H1 (cell line): ENCODE measurements around the gene ARL11. TPM values are rescaled to one million over a fixed set of nuclear protein-coding genes. Genes with fewer than 3 reads are reported as not detected.

Experiments
- CTCF ChIA-PET: fragments of 300-600 bp; sonication (Branson Sonifier 250); formaldehyde crosslinking; loops from one replicate; lab custom pipeline; 2021; ENCODE audit not compliant: partially characterized antibody; lab: Charles Lee
- POLR2A ChIA-PET: fragments of 300-600 bp; sonication (Branson Sonifier 250); formaldehyde crosslinking; loops from one replicate; lab custom pipeline; 2021; ENCODE audit warnings: inconsistent platforms; ENCODE audit not compliant: partially characterized antibody; lab: Charles Lee
- DNase-seq, 2 experiments: peaks; one replicate each; pipeline versions ENCODE4 v3.0.0 to v3.0.0-alpha.2; 2010 to 2022; ENCODE audit warnings: low spot score in 2 of 2, low read depth in 1 of 2, mixed read lengths in 1 of 2
- FAIRE-seq: peaks from 2 replicates; lab custom pipeline; 2011; peaks lifted over from hg19 to GRCh38; lab: Jason Lieb, UNC
- H2AFZ ChIP-seq: 2 replicates; pipeline ENCODE4 v1.8.1; 2012; ENCODE audit warnings: low read length, inconsistent platforms
- H2AK5ac ChIP-seq: 2 replicates; pipeline ENCODE4 v1.6.1; 2013; ENCODE audit warnings: low read depth, low read length
- H2BK120ac ChIP-seq: replicated peaks from 2 replicates; pipeline ENCODE3; 2013; ENCODE audit warnings: low read depth, low read length, inconsistent platforms
- H2BK12ac ChIP-seq: 2 replicates; pipeline ENCODE4 v1.6.1; 2013; ENCODE audit warnings: low read depth, low read length
- H2BK15ac ChIP-seq: 2 replicates; pipeline ENCODE4 v1.6.1; 2013; ENCODE audit warnings: low read length
- H2BK20ac ChIP-seq: 2 replicates; pipeline ENCODE4 v1.6.1; 2013; ENCODE audit warnings: low read length
- H2BK5ac ChIP-seq: 2 replicates; pipeline ENCODE4 v1.6.1; 2013; ENCODE audit warnings: low read depth, low read length
- H3K14ac ChIP-seq: 2 replicates; pipeline ENCODE4 v1.6.1; 2013; ENCODE audit warnings: inconsistent platforms; ENCODE audit not compliant: insufficient read length
- H3K18ac ChIP-seq: 2 replicates; pipeline ENCODE4 v1.6.1; 2013; ENCODE audit warnings: low read length; ENCODE audit errors: extremely low read depth
- H3K23ac ChIP-seq: 2 replicates; pipeline ENCODE4 v1.6.1; 2013; ENCODE audit warnings: inconsistent platforms; ENCODE audit not compliant: insufficient read length
- H3K23me2 ChIP-seq: 2 replicates; pipeline ENCODE4 v1.6.1; 2013; ENCODE audit warnings: low read depth, low read length
- H3K27ac ChIP-seq: 2 replicates; pipeline ENCODE4 v1.6.1; 2011; ENCODE audit warnings: low read depth, low read length, inconsistent platforms
- H3K27me3 ChIP-seq, 4 experiments: replicated peaks in 1 of 4; 1 replicate in 1 of 4; 2 replicates in 3 of 4; pipeline versions ENCODE4 v1.6.1 to v1.8.1; 2011 to 2013; ENCODE audit warnings: low read length in 3 of 4, mild to moderate bottlenecking in 3 of 4, inconsistent platforms in 2 of 4, mixed read lengths in 2 of 4, moderate library complexity in 1 of 4; ENCODE audit not compliant: control insufficient read depth in 3 of 4, insufficient read depth in 3 of 4; ENCODE audit errors: extremely low read depth in 1 of 4
- H3K36me3 ChIP-seq, 4 experiments: 2 replicates each; pipeline versions ENCODE4 v1.6.1 to v1.8.1; 2011 to 2013; ENCODE audit warnings: mild to moderate bottlenecking in 4 of 4, low read length in 3 of 4, moderate library complexity in 2 of 4, control low read depth in 1 of 4, inconsistent platforms in 1 of 4; ENCODE audit not compliant: insufficient read depth in 4 of 4, control insufficient read depth in 2 of 4
- H3K4ac ChIP-seq: replicated peaks from 2 replicates; pipeline ENCODE3; 2013; ENCODE audit warnings: low read length, low read depth, mixed read lengths, inconsistent platforms; ENCODE audit not compliant: insufficient read length
- H3K4me1 ChIP-seq, 4 experiments: replicated peaks in 1 of 4; 1 replicate in 1 of 4; 2 replicates in 3 of 4; pipeline versions ENCODE4 v1.6.1 to v1.8.1; 2011 to 2013; ENCODE audit warnings: low read length in 3 of 4, inconsistent platforms in 2 of 4, mixed read lengths in 1 of 4; ENCODE audit not compliant: insufficient read depth in 4 of 4, control insufficient read depth in 3 of 4
- H3K4me2 ChIP-seq, 2 experiments: 2 replicates each; pipeline versions ENCODE4 v1.6.1 to v1.8.1; 2011 to 2013; ENCODE audit warnings: low read depth in 2 of 2, low read length in 2 of 2, control low read depth in 1 of 2, inconsistent platforms in 1 of 2, mild to moderate bottlenecking in 1 of 2; ENCODE audit not compliant: insufficient read depth in 1 of 2
- H3K4me3 ChIP-seq, 4 experiments: fragments of 200-600, 300-600 bp in 1 of 4; sonication (generic), shearing (Covaris generic), sonication (Bioruptor Twin) in 1 of 4; 2 replicates each; pipeline versions ENCODE4 v1.5.1 to v1.8.1; 2011 to 2016; ENCODE audit warnings: low read length in 4 of 4, low read depth in 3 of 4, control low read depth in 2 of 4, inconsistent platforms in 2 of 4, mild to moderate bottlenecking in 2 of 4, mixed read lengths in 1 of 4, moderate library complexity in 1 of 4; ENCODE audit not compliant: insufficient read depth in 2 of 4; ENCODE audit errors: extremely low read depth in 1 of 4
- H3K56ac ChIP-seq: replicated peaks from 2 replicates; pipeline ENCODE3; 2013; ENCODE audit warnings: low read depth, mild to moderate bottlenecking, mixed read lengths, low read length, inconsistent platforms; ENCODE audit not compliant: insufficient read length
- H3K79me1 ChIP-seq: 2 replicates; pipeline ENCODE4 v1.6.1; 2013; ENCODE audit warnings: low read depth, low read length, control low read depth
- H3K79me2 ChIP-seq, 2 experiments: 2 replicates each; pipeline versions ENCODE4 v1.6.1 to v1.8.1; 2012 to 2013; ENCODE audit warnings: low read length in 2 of 2, mild to moderate bottlenecking in 2 of 2, inconsistent platforms in 1 of 2; ENCODE audit not compliant: insufficient read depth in 2 of 2, control insufficient read depth in 1 of 2
- H3K9ac ChIP-seq, 4 experiments: replicated peaks in 1 of 4; 1 replicate in 1 of 4; 2 replicates in 3 of 4; pipeline versions ENCODE4 v1.6.1 to v1.8.1; 2011 to 2013; ENCODE audit warnings: low read depth in 3 of 4, low read length in 3 of 4, control low read depth in 2 of 4, mild to moderate bottlenecking in 2 of 4, moderate library complexity in 2 of 4, inconsistent platforms in 1 of 4; ENCODE audit errors: extremely low read depth in 1 of 4
- H3K9me3 ChIP-seq, 2 experiments: 2 replicates each; pipeline versions ENCODE4 v1.6.1 to v1.8.1; 2012 to 2013; ENCODE audit warnings: mild to moderate bottlenecking in 2 of 2, moderate library complexity in 2 of 2, control low read depth in 1 of 2, inconsistent platforms in 1 of 2, low read depth in 1 of 2, low read length in 1 of 2, mixed read lengths in 1 of 2; ENCODE audit not compliant: insufficient read depth in 2 of 2
- H4K20me1 ChIP-seq, 2 experiments: replicated peaks in 1 of 2; 2 replicates each; pipeline versions ENCODE3 to v1.8.1; 2011 to 2013; ENCODE audit warnings: inconsistent platforms in 2 of 2, low read length in 2 of 2, mild to moderate bottlenecking in 1 of 2; ENCODE audit not compliant: insufficient read depth in 2 of 2, control insufficient read depth in 1 of 2
- H4K5ac ChIP-seq: 2 replicates; pipeline ENCODE4 v1.6.1; 2013; ENCODE audit warnings: low read length, low read depth, mixed read lengths, inconsistent platforms; ENCODE audit not compliant: insufficient read length
- H4K8ac ChIP-seq: 2 replicates; pipeline ENCODE4 v1.8.0; 2013; ENCODE audit warnings: mild to moderate bottlenecking, moderate library complexity, low read length, inconsistent platforms; ENCODE audit not compliant: insufficient read depth; ENCODE audit errors: extremely low read depth
- H4K91ac ChIP-seq: replicated peaks from 2 replicates; pipeline ENCODE3; 2013; ENCODE audit warnings: low read length, mixed read lengths, inconsistent platforms; ENCODE audit not compliant: insufficient read length
- CBX8 ChIP-seq: fragments of 300-800, 300-1000 bp; sonication (generic); IDR thresholded peaks from 2 replicates; pipeline ENCODE4 v1.7.1; 2016; ENCODE audit warnings: low read depth, low read length, borderline replicate concordance
- CHD1 ChIP-seq: IDR thresholded peaks from 2 replicates; pipeline ENCODE4 v1.6.1; 2012; ENCODE audit warnings: low read depth, low read length, improper control_type of control experiment
- CTCF ChIP-seq, 3 experiments: IDR thresholded peaks; 1 replicate in 2 of 3; 2 replicates in 1 of 3; pipeline versions ENCODE4 v1.5.1 to v1.6.1; 2011; ENCODE audit warnings: low read length in 3 of 3, mild to moderate bottlenecking in 3 of 3, inconsistent platforms in 2 of 3, low read depth in 1 of 3, moderate library complexity in 1 of 3; ENCODE audit not compliant: insufficient read depth in 1 of 3; ENCODE audit errors: control extremely low read depth in 1 of 3
- E2F6 ChIP-seq: IDR thresholded peaks from 2 replicates; pipeline ENCODE4 v1.6.1; 2012; ENCODE audit warnings: inconsistent platforms
- JUN ChIP-seq: IDR thresholded peaks from 2 replicates; pipeline ENCODE4 v1.6.1; 2011; ENCODE audit warnings: low read depth, mild to moderate bottlenecking, improper control_type of control experiment, low read length
- MAX ChIP-seq: IDR thresholded peaks from 2 replicates; pipeline ENCODE4 v1.6.1; 2012; ENCODE audit warnings: inconsistent platforms
- RBBP5 ChIP-seq: IDR thresholded peaks from 2 replicates; pipeline ENCODE4 v1.7.1; 2012; ENCODE audit warnings: low read depth, mild to moderate bottlenecking, inconsistent platforms, low read length, moderate library complexity, borderline replicate concordance
- RFX5 ChIP-seq: IDR thresholded peaks from 2 replicates; pipeline ENCODE4 v1.6.1; 2011; ENCODE audit warnings: low read depth, low read length, improper control_type of control experiment, borderline replicate concordance
- SAP30 ChIP-seq: fragments of 300-600 bp; sonication (generic); IDR thresholded peaks from 2 replicates; pipeline ENCODE4 v1.7.1; 2012; ENCODE audit warnings: low read length, moderate library complexity, mild to moderate bottlenecking, inconsistent platforms; ENCODE audit not compliant: insufficient read depth, insufficient replicate concordance
- SRF ChIP-seq: IDR thresholded peaks from 2 replicates; pipeline ENCODE4 v1.6.1; 2011; ENCODE audit warnings: mild to moderate bottlenecking, low read depth, low read length, moderate library complexity
- SUZ12 ChIP-seq: fragments of 200-600 bp; sonication (generic); IDR thresholded peaks from 2 replicates; pipeline ENCODE4 v1.6.1; 2012; ENCODE audit warnings: mild to moderate bottlenecking, inconsistent platforms, low read length, moderate library complexity, mixed read lengths
- WGBS, 2 experiments: shearing (Covaris generic) in 1 of 2; methylation state at CpG; one replicate each; pipeline versions ENCODE4 v1.1.6 to v1.1.7; 2013 to 2015; ENCODE audit warnings: low lambda C conversion rate in 2 of 2, mixed read lengths in 2 of 2, inconsistent platforms in 1 of 2, low coverage in 1 of 2, missing lambda C conversion rate in 1 of 2; ENCODE audit not compliant: insufficient replicate concordance in 2 of 2, insufficient coverage in 1 of 2, insufficient read length in 1 of 2; ENCODE audit errors: extremely low coverage in 1 of 2, missing lambda C conversion rate in 1 of 2; 5-methylcytosine and 5-hydroxymethylcytosine counted together
- polyA plus RNA-seq, 7 experiments: library from polyadenylated mRNA; depleted of rRNA in 3 of 7; stranded (reverse) in 5 of 7; unstranded in 2 of 7; fragments of >200 nt in 5 of 7; fragments of 200-250 nt in 2 of 7; gene quantifications; 1 replicate in 5 of 7; 2 replicates in 1 of 7; 4 replicates in 1 of 7; pipeline versions ENCODE4 v1.2.1 to v1.2.3, GENCODE V29; 2011 to 2013; ENCODE audit warnings: missing spikeins in 2 of 7, mixed read lengths in 2 of 7
- total RNA-seq: library from RNA; stranded (reverse); fragmentation: NEBNext Ultra II Directional; extraction: Animal tissue kit (Norgen Biotek cat#: 25700); gene quantifications from 2 replicates; pipeline ENCODE4 v1.2.1, GENCODE V29; 2021

Gene ARL11
- total and polyA plus RNA-seq, 2 of the 8 experiments (the other 6 are each of a cell fraction or from before 2014, with no cell fraction given), result 0.45 to 0.52 TPM

DNA sequence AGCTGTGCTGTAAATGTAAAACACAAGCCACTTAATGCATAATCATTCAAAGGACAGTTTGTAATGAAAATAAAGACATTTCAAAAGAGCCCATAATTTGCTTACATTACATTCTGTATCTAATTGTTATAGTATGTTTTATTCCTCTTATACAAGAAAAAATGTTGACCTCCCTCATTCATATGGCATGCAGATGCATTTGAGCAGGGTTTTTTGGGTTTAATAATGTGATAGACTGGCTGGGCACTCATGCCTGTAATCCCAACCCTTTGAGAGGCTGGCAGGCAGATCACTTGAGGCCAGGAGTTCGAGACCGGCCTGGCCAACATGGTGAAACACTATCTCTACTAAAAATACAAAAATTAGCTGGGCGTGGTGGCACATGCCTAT lies 11.6 kb upstream of the ARL11 start:
- FAIRE-seq (no peak), DNase-seq (no peak)
- Histone ChIP-seq H4K5ac (no peak overlapping the region), H3K23me2 (no peaks in the 10 kb centered on the region), H2AFZ (no peak overlapping the region), H3K4me3 (no peak overlapping the region), H3K27me3 (no peaks in the 10 kb centered on the region), H3K56ac (no peak overlapping the region), H2AK5ac (no peak overlapping the region), H3K4ac (no peak overlapping the region), H2BK12ac (no peak overlapping the region), H4K8ac (no peak overlapping the region), H3K4me1 (peaks cover 0 to 3% (median 0%) of the 10 kb centered on the region in 4 experiments; a peak in 1 of 7 replicates), H3K9me3 (no peaks in the 10 kb centered on the region), H3K23ac (no peak overlapping the region), H3K79me2 (no peaks in the 10 kb centered on the region), H3K18ac (no peak overlapping the region), H2BK120ac (no peak overlapping the region), H4K20me1 (no peaks in the 10 kb centered on the region), H3K14ac (no peak overlapping the region), H3K27ac (no peak overlapping the region), H2BK15ac (no peak overlapping the region), H3K4me2 (no peak overlapping the region), H3K36me3 (no peaks in the 10 kb centered on the region), H3K9ac (no peak overlapping the region), H2BK5ac (no peak overlapping the region), H4K91ac (no peak overlapping the region), H2BK20ac (no peak overlapping the region), H3K79me1 (no peaks in the 10 kb centered on the region)
- WGBS, 2 experiments, result 90% methylated on average over 3 of the region's 3 CpGs; no CpG with 5 or more reads in 1 of the 2 experiments
- ChIA-PET POLR2A (no interaction called here), CTCF (interaction anchor here (1.0 to 1.5 kb wide), 4 partner anchors 9 to 69 kb away, joined by 3 to 5 read pairs (median 4); no protein-coding TSS in a partner anchor)
- TF ChIP-seq CTCF (IDR thresholded peaks at IDR 0.05; ENCODE audit: control extremely low read depth in 1 of 3, insufficient read depth in 1 of 3, low read depth in 1 of 3, low read length in 3 of 3), result no peak
- TF ChIP-seq SUZ12, result no peak
- TF ChIP-seq RFX5, result no peak
- TF ChIP-seq JUN, result no peak
- TF ChIP-seq CHD1, result no peak
- no peak for TF ChIP-seq SRF
- no peak for TF ChIP-seq SAP30
- TF ChIP-seq CBX8, result no peak
- no peak for TF ChIP-seq MAX
- TF ChIP-seq RBBP5, result no peak
- no peak for TF ChIP-seq E2F6
